Gastrocnemius medialis (tissue), 4 donors: Measurements from ENCODE around the gene ISLR2.
"Not testable (repeated sequence)": the region's sequence is repeated elsewhere in the genome, so short reads cannot be mapped to it uniquely, and the experiment has no call there.

Experiments used
- POLR2A ChIP-seq, 2 donors: fragments of 450-650 bp; IDR thresholded peaks; one replicate each; pipeline ENCODE4 v1.6.1; 2017; ENCODE audit warnings: antibody characterized with exemption in 2 of 2, mild to moderate bottlenecking in 2 of 2, moderate library complexity in 2 of 2
- TF ChIP-seq, protein P1 (sequence below), 5 experiments: fragments of 450-650 bp in 3 of 5; fragments of 200-600 bp in 2 of 5; sonication (generic) in 2 of 5; IDR thresholded peaks in 4 of 5; conservative IDR thresholded peaks in 1 of 5; 1 replicate in 4 of 5; 2 replicates in 1 of 5; pipeline ENCODE4 v1.5.1; 2016 to 2019; ENCODE audit warnings: antibody characterized with exemption in 5 of 5, mild to moderate bottlenecking in 3 of 5, moderate library complexity in 3 of 5

- TF ChIP-seq, protein P1, sequence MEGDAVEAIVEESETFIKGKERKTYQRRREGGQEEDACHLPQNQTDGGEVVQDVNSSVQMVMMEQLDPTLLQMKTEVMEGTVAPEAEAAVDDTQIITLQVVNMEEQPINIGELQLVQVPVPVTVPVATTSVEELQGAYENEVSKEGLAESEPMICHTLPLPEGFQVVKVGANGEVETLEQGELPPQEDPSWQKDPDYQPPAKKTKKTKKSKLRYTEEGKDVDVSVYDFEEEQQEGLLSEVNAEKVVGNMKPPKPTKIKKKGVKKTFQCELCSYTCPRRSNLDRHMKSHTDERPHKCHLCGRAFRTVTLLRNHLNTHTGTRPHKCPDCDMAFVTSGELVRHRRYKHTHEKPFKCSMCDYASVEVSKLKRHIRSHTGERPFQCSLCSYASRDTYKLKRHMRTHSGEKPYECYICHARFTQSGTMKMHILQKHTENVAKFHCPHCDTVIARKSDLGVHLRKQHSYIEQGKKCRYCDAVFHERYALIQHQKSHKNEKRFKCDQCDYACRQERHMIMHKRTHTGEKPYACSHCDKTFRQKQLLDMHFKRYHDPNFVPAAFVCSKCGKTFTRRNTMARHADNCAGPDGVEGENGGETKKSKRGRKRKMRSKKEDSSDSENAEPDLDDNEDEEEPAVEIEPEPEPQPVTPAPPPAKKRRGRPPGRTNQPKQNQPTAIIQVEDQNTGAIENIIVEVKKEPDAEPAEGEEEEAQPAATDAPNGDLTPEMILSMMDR (IDR thresholded peaks at IDR 0.05 in 4 of 5, conservative IDR thresholded peaks at IDR 0.05 in 1 of 5) = not testable (repeated sequence)
- TF ChIP-seq POLR2A (IDR thresholded peaks at IDR 0.05) = not testable (repeated sequence)
These were observed 34.8 kb upstream of the ISLR2 start for GRCh38 chr15:74095610-74096009.
